Putamen (tissue), 1 donor: Measurements from ENCODE around the gene GLCE.

Source experiments
- DNase-seq: peaks from one replicate; pipeline ENCODE4 v3.0.0-alpha.2; 2016; ENCODE audit warnings: low spot score

The GLCE gene

DNA sequence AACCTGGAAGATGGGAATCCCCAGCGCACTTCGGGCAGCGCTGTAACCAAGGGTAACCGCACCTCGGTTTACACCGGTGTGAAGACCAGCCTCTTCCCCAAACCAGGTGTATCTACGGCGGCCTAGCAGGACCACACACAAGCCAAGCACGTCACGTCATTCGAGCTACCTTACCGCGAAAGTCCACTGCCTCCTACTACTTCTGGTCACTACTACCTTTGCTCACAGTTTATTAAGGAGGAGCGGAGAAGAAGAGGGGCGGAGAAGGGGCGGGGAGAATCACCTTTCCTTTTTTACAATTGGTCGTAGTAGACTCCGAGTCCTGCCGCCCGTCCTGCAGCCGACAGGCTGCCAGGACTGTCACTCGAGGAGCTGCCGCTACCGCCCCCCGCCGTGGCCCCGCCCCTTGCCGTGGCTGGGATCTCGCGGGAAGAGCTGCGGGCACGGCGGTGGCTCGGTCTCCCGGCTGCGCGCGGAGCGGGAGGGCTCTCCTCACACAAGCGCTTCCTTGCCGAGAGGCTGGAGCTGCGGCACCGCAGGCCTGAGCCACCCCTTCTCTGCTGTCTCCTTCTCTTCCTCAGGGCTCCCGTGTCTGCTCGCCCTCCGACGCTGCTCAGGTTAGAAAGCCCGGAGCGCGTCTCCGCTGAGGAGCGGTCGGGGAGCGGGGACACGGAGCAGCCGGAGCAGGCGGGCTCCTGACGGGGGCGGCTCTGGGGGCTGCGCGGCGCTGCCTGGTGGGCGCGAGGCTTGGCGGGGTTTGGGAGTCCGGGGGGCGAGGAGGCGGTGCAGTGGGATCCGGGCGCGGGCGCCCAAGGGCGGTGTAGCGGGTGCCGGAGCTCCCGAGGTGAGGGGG, at the start of gene GLCE:
TSS of gene GLCE (plus strand) at position 495 of the 853 bp plus-strand sequence. CDS start 95,172 bp downstream, outside the sequence.
- DNase-seq = peak; percentile 99

DNA sequence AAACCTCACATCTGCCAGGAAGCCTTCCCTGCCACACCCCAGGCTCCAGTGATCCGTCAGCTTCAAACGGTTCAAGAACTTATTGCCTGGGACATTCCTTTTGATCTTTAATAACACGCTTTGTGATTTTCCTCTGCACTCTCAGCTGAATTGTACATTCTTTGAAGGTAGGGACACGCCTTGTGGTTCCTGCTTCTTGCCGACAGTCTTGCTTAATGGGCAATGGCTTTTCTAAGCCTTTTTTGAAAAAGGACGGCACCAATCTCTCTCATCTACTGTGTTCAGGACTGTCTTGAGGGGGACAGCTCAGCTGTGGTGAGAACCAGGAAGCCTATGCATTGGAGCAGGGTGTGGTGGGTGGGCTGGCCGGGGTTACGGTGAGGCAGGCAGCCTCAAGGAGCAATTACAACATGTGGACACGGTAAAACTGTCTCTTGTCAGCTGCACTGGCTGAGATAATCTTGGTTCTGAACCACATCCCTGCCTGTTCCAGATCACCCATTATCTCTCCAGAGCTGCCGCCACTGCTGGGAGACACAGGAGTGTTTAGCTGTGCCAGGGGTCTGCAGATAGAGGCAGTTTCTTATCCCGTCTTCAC, 46.0 kb upstream of the GLCE start:
- DNase-seq = no peak

DNA sequence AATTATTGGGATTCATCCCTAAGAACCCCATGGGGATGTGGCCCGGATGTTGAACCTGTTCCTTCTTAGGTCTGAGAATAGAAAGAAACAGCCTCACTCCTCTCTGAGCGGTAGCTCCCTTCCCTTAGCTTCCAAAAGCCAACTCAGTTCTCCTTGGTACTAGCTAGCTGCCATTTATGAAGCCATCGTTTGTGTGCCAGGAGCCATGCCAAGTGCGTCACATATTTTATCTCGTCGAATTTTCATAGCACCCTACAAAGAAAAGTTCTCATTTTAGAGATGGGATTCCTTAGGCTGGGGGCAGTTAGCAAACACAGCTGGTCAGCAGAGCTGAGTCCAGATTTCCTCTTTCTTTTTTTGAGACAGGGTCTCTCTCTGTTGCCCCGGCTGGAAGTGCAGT, 45.4 kb upstream of the GLCE start:
- DNase-seq = no peak

DNA sequence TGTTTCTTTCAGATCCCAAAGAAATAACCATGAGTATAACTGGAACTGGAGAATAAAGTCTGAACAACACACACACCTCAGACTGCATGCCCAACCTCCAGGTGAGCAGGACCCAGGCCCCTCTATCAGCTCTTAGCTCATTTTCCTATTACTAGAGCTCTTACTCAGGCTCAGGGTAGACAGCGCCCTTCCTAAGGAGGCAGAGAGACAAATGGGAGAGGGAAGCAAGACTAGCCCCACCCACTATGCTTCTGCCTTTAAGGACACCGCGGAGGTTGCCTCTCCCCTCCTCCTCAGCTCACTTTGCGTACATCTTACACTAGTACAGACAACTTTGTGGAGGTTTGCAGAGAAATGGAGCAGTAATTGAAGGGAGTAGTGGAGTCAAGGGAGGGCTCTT, 44.0 kb upstream of the GLCE start:
- no peak for DNase-seq

DNA sequence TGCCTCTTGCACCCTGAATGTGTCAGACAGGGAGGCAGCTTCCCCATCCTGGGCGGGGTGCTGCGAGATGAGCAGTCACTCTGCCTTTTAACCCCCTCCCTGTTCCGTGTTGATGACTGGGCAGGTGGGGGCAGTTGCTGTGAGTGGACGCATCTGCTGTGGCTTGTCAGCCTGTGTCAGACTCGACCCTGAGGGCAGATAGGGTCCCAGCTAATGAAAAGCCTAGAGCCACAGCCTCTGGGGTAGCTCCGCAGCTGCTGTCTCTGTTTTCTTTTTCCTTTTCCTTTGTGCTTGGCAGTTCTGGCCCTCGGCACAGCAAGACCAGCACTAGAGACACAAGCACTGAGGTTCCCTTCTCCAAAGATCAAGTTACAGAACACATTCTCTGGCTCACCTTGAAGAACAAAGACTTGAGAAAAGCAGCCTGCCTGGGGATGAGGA, 43.0 kb upstream of the GLCE start:
- no peak for DNase-seq

DNA sequence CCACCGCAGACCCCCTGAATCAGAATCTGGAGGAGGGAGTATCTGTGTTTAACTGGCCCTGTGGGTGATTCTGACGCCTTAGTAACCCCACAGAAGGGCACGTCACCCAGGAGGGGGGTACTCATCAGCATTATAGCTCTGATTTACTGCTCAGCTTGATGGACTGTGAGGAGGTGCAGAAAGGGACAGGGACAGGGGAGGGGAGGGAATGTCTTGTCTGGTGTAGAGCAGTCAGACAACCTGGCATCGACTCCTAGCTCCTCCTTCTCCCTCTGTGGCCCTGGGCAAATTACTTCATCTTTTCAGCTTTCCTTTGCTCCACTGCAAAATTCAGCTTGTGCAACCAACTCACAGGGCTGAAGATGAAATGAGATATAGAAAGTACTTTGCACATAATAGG, 42.3 kb upstream of the GLCE start:
- no peak for DNase-seq

DNA sequence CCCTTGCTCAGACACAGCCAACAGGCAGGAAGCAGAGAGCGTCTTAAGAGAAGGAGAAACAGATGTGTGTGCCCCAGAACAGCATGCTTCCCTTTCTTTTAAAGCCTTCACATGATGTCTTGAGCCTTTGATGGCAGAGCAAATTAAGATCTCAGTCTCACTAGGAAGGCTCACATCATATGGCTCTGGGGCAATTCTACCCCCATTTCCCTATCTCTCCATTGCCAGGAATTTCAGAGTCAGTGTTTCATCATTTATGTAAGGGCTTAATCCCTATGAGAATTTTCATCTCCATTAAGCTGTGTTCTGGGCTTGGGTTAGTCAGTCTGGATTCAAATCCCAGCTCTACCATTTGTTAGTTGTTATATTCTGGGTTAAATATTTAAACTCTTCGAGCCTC, 41.4 kb upstream of the GLCE start:
- no peak for DNase-seq

DNA sequence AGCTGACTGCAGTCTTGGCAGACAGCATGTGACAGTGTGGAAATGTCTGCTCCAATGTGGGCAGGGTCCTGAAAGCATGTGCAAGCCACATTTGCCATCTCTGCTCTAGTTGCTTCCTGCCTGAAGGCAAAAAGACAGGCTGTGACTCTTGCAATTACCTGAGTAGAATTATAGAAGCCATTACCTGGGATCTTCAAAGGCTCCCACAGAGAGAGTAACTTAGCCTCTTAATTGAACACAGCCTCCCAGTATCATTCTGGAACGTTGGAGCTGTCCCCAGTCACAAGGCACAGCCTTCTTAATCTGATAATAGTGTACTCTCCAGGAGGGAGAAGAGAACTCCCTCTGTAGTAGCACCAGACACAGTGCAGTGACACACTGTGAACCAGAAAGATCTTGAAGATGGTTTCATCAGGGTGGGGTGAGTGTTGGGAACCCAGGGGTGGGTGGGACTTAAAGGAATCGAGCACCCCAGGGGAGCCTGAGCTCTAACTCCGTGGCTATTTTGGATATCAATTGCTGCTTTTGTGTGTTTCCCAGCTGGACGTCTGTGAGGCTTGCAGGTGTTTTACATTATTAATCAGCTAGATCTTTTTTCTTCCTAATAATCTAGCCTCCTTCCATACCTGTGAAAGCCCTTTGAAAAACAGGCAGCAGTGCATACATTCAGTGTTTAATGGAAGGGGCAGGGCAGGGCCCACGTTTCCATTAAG, 40.6 kb upstream of the GLCE start:
- DNase-seq = no peak

DNA sequence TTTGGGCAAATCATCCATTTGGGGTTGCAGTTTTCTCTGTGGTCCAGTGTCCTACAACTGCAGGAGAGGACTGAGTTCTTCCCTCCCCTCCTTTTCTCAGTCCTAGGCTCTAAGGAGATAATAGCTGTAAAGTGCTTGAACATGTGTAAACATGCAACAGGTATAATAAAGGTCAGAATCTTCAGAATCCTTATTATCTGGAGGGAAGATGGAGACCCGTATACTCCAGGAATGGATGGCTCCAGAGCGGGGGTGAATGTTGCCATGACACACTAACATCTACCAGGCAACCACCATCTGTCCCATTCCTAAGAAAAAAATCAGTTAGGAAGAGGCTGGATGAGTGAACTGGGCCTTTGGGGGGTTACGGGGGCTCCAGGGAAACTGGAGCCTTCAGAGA, 39.7 kb upstream of the GLCE start:
- DNase-seq = no peak

DNA sequence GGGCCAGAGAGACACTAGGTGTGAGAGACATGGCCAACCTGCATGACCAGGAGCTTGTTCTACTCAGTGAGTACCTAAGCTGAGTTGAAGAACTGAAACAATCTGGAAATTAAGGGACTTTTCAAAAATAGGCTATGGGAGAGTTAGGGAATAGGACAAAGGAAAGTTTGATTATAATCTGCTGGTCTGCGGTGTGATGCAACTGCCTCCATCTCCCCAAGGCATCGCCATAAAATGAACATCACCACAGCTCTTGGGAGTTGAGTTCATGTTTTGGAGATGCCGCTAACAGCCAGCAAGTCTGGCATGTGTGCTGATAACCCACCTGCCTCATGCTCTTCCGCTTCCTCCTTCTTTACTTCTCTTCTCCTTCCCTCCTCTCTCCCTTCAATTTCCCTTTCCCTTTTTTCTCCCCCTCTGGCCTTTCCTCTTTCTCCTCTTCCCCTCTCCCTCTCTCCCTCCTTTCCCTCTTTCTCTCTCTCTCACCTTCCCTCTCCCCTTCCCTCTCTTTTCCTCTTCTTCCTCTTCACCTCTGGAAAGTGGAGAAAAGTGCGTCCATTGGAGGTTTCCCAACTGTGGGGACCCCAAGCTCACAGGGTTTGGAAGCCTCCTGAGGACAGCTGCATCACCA, 39.1 kb upstream of the GLCE start:
- no peak for DNase-seq

DNA sequence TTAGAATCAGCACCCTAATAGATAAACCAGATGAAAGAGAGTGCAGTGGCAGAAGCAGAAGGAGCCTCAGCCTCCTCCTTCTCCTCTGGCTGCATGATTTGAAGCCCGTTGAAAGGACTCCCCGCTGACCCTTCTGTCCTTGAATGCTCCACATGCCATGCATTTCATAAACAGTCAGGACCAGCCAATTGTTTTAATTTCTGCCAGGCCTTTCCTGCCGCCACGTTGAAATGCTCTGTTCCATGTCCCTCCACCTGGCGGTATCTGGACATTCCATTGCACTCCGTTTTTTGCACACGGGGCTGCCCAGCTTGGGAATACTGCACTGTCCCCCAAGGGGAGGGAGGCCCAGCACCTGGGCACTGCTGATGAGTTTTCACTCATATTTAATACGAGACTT, 35.2 kb upstream of the GLCE start:
- DNase-seq = no peak

DNA sequence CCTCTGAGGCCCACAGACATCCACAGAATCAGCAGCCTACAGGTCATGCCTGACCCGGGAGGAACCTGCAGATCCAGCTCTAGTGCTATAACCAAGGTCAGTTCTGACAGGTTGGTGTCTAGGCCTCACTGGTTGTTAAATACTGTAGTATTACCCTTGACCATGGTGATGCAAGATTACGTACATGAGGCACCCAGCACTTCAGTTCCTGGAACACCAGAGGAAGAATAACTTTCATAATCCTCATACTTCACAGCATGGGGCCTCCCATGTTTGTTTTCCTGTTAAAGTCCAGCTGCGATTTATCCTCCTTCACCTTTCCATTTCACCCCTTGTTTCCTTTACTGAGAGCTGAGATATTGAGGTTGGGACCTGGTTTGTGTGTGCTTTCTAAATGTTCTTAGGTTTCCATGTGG, 34.4 kb upstream of the GLCE start:
- no peak for DNase-seq

DNA sequence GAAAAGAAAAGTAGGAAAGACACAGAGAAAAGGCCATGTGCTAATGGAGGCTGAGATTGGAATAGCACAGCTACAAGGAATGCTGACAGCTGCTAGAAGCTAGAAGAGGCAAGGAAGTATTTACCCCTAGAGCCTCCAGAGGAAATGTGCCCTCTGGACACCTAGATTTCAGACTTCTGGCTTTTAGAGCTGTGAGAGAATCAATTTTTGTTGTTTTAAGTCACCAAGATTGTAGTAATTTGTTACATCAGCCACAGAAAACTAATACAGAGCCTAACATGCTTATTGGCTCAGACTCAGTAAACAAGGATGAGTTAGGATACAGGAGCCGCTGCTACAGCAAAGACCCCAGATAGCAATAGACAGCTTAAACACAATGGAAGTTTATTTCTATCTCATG, 33.1 kb upstream of the GLCE start:
- no peak for DNase-seq

DNA sequence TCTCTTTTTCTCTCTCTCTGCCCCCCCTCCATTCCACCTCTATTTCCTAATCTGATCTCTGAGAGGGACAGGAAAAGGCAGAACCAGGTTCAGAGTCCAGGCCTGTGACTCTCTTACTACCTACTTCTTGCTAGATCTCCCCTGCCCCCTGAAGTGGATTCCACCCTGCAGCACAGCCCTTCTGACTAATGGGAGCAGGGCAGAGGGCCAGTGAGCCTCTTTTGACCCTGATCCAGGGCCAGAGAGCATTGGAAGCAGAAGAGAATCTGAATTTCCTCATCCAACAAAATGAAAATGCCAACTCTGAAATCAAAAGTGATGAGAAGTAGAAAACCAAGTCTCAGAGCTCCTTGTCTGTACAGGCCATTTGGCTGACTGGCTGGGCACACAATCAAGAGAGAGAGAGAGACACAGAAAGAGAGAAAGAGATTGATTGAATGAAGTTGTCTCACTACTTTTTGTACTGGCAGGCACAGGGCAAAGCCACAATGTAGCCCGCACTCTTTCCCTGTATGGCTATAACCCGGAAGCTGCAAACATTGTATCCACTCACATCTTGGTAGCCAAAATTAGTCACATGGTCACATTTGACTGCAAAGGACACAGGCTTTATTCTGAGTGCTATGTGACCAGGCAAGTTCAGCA, 31.6 kb upstream of the GLCE start:
- no peak for DNase-seq

DNA sequence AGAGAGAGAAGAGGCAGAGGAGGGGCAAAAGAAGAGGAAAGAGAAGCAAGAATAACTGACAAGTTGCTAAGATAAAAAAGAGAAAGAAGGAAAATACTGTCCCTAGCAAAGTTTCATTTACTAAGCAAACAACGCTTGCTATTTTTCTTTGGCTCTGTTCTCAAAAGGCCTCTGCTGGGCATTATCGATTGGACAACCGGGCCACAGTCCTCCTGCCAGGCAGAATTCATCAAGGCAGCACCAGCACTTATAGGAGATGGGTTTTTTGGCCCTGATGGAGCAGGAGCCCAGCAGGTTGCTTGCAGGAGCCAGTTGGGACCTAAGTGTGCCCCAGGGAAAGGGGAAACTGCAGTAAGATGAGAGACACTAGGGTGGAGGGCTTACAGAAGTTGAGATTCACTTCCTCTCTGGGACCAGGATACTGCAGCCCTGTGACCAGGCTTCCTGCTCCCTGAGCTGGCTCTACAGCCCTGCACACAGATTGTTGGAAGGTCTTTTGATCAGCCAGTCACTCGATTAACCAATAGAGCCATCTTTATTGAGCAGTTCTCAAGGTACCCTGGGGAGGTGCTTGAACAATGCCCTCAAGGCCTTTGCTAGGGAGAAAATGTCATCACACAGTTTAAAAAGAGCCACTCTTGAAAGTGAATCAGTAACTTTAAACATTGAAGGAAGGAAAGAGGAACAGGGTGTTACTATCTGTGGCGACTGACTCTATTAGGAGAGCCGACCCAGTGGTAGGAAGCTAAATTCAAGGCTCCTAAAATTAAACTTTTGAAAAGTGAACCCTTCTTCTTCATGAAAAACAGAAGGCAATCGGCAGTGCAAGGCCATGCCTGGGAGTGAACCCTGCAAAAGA, 28.8 kb upstream of the GLCE start:
- DNase-seq = no peak

DNA sequence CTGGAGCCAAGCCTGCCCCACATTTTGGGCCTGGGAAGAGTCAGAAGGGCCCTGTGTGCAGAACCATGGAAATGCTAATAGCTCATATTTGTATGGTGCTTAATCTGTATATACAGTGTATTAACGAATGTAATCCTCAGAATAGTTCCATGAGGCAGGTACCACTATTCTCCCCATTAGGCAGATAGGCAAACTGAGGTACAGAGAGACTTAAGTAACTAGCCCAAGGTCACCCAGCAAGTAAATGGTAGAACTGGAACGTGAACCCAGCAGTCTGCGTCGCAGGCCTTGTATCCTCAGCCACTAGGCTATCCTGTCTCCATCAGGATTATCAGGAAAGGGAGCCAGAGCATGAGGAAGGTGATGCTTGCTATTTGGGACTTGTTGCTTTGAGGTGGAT, 28.0 kb upstream of the GLCE start:
- no peak for DNase-seq

DNA sequence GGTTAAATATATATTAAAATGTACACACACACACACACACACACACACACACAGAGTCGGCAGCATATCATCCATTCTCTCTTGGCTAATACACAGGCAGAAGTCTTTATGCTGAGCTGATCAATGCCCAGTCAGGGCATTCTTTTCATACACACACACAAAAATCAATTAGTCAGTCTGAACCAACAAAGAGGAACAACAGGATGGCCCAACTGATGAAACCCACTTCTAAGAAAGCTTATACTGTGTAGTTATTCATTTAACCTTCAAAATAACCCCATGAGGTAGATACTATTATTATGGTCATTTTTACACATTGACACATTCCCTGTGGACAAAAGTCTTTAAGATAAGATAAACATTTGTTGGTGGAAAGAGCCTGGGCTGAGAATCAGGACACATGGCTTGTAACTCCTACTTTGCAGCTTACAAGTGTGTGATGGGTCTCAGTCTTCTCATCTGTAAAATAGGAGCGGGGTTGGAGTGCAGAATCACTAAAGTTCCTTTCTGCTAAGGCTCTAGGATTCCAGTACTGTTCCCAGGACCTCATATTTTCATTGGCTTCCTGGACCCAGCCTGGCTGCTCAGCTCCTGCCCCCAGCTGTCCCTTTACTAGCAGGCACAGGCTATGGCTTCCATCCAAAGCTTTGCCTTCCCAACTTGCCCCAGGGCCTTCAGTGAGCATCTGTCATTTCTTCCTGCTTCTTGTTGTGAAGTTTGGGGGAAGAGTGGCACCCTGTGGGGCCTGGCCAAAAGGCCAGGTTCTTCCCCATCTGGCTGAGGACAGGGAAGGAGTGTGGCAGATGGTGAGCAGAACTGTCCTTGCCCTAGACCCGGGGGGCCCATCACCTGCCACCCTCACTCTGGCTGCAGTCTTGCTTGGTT, 27.2 kb upstream of the GLCE start:
- no peak for DNase-seq

DNA sequence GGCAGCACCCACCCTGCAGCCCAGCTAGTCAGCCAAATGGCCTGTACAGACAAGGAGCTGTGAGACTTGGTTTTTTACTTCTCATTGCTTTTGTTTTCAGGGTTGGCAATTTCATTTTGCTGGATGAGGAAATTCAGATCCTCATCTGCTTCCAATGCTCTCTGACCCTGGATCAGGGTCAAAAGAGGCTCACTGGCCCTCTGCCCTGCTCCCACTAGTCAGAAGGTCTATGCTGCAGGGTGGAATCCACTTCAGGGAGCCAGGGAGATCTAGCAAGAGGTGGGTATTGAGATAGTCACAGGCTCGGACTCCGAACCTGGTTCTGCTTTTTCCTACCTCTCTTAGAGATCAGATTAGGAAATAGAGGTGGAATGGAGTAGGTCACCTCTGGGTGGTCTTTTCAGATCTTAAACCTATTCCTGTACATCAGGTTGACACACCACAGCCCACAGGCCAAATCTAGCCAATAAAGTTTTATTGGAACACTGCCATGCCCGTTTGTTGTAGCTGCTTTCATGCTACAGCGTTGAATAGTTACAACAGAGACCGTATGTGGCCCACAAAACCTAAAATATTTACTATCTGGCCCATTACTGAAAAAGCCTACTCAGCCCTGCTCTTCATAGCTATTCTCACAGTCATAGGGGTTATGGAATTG, 26.4 kb upstream of the GLCE start:
- DNase-seq = no peak

DNA sequence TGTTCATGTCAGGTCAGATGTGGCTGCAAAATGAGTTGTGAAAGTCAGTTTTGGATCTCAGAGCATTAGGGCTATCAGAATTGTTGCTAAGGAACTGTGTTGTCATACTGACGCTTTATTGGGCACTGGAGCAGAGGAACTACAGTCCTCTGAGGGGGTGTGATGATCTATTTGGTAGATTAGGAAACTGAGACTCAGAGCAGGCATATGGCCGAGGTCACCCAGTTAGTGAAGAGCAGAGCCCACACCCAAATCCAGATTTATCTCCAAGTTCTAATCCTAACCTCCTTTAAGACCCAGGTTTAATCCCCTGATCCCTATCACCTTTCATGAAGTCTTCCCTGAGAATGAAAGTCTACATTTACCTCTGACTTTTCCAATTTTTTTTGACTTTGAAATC, 25.6 kb upstream of the GLCE start:
- no peak for DNase-seq

DNA sequence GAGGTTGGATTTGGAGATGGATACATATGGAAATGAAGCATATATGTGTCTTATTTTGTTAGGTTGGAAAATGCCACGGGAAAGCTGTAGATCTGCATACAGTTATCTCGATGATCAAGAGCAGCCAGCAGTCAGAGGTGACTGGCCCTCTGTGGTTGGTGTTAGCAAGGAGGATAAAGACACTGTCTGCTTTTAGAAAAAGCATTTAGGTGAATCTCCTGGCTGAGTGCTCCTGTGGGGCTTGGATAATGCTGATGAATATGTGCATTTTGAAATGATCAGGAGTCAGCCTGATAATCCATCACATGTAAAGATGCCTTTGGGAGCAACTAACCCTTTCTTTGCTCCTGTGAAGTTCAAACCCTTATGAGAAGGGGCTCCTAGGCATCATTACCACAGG, 24.9 kb upstream of the GLCE start:
- no peak for DNase-seq
